NCI-H1105 treated with DMSO at 0.1 percent for 48 hours (cell line): Measurements from ENCODE around the gene SLC22A23.

ENCODE experiments used
- DNase-seq: peaks from one replicate; lab custom pipeline; 2025; lab: John Stamatoyannopoulos, UW

Gene SLC22A23

GRCh38 chr6:3444276-3445088, 12.4 kb downstream of the SLC22A23 start:
- DNase-seq, result no peak

GRCh38 chr6:3443221-3443515, 13.7 kb downstream of the SLC22A23 start:
- no peak for DNase-seq

GRCh38 chr6:3442431-3443220, 14.2 kb downstream of the SLC22A23 start:
- no peak for DNase-seq

DNA sequence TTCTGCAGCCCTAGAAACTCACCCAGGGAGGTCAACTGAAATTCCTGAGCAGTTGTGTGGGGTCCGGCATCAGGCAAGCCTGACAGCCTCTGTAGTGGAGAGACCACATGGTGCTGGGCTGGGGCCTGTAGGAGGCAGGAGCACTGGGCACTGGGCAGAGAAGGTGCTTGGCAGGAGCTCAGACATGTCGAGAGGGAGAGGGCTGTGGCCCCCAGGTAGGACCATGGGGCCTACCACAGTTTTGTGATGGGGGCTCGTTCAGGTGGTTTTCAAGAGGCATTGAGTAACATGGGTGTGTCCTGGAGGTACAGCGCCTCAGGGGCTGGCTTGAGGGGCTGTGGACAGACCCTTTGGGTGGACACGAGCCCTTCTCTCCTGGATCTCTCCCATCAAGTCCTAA, 15.9 kb downstream of the SLC22A23 start:
- no peak for DNase-seq

GRCh38 chr6:3439961-3440360, 16.9 kb downstream of the SLC22A23 start:
- no peak for DNase-seq

- DNase-seq, result peak; percentile 43
Measured at GRCh38 chr6:3438190-3439167, 18.4 kb downstream of the SLC22A23 start.

- no peak for DNase-seq
Measured at GRCh38 chr6:3433005-3433404, 23.8 kb downstream of the SLC22A23 start.

DNA sequence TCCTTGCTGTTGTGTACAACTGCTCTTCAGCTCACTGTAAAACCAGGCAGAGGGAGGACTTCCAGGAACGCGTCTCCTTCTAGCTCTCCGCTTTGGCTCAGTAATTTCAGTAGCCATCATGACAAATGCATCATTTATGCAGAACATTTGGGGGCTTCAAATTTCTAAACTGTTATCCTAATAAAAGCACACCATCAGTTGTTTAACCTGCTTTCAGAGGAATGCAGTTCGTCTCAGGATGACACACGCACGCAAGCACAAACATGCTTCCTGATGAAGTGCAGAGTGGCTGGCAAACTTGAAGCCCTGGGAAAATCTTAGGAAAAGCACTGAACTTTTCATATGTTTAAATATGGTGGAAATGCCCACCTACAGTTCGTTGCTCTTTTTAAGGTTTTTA, 24.4 kb downstream of the SLC22A23 start:
- DNase-seq, result no peak

- no peak for DNase-seq
Measured at GRCh38 chr6:3431994-3432393, 24.9 kb downstream of the SLC22A23 start.

DNA sequence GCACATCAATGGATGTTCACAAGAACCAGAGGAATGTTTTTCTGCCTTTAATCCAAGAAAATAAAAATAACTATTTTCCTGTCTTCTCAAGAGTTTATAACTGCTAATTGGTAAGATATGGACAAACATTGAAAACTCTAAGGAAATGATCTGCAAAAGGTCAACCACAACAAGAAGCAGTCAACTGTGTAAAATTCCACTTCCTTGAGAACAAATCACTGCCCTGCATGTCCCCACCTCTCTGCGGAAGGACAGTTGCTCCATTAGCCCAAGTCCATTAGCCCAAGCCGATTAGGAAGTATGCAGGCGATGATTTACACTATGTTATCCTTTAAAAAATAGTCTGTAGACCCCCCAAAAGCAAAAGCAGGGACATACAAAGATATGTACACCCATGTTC, 27.6 kb downstream of the SLC22A23 start:
- no peak for DNase-seq

- no peak for DNase-seq
Measured at GRCh38 chr6:3428700-3429099, 28.1 kb downstream of the SLC22A23 start.

- DNase-seq, result no peak
Measured at GRCh38 chr6:3428247-3428646, 28.6 kb downstream of the SLC22A23 start.

DNA sequence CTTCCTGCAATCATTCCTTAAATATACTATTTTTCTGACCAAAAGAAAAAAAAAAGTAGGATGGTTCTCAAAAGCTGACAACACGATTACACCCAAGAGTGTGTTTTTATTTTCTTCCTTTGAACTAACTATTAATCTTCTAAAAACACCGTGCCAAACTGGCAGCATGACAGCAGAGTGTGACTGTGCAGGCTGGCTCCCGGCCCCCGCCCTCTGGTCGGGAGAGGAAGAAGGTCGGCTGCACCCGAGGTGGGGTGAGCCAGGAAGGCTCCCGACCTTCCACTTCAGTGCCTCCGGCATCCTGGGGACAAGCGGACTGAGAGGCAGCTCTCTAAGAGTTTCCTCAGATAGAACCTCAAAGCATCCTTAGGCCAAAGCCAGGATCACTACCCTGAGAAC, 29.2 kb downstream of the SLC22A23 start:
- no peak for DNase-seq

GRCh38 chr6:3426927-3427686, 29.7 kb downstream of the SLC22A23 start:
- DNase-seq, result no peak

- DNase-seq, result no peak
Measured at GRCh38 chr6:3426091-3426926, 30.5 kb downstream of the SLC22A23 start.

GRCh38 chr6:3425574-3425973, 31.3 kb downstream of the SLC22A23 start:
- no peak for DNase-seq

DNA sequence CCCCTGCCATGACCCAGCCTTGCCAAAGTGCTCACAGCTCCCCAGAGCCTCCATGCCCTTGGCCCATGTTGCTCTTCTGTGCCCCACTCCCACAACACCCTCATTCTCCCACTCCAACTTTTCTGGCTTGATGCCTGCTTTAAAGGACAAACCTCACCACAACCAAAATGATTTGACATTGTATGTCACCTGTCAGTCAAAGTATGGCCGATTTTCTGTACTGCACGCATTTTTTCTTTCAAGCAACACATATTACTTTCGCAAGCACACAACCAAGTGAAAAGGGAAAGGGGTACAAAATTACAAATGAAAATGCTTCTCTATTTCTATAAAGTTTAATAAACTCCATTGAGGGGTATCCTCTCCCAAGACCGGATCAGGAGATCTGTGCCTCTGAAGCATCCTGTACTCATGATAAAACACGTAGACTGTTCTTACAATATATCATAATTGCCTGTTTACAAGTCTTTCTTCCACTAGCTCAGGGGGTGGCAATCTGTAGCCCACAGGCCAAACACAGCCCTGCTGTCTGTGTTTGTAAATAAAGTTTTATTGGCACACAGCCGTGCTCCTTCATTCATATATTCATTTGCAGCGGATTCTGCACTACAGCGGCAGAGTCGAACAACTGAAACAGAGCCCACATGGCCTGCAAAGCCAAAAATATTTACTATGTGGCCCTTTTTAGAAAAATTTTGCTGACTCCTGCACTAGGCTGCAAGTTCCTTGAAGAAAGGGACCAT, 32.5 kb downstream of the SLC22A23 start:
- DNase-seq, result no peak

DNA sequence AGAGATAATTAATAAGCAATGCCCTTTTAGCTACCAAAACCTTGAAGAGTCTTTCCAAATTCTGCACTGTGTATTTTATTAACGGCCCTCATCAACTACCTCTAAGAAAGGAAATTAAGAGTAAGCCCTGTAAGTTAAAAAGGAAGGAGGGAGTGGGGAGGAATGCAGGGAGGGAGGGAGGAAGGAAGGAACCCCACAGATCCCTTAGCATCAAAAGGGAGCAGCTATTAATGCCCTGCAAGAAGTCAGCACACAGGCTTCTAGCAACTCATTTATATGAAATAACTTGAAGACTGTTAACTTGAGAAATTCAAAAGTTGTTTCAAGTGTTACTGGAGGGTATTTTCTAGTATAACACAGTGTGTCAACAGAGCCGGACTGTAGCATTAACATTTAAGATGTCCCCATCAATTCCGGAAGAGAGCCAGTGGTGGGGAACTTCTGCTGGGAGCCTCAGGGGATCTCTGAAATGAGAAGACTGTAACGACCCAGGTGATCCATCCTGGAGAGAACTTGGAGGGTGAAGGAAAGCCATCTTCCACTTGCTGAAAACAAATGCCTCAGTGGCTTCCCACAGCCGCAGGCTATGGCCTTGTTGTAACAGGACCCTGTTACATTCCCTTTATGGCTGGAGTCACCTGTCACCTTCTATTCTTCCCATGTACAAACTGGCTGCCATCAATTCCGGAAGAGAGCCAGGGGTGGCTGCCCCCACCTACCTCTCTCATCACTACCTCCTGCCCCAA, 33.2 kb downstream of the SLC22A23 start:
- no peak for DNase-seq

- DNase-seq, result peak; percentile 63
Measured at GRCh38 chr6:3422435-3423070, 34.3 kb downstream of the SLC22A23 start.
